OCI-LY1 (cell line): ENCODE measurements around the gene PRCD.

Source experiments
- H2AFZ ChIP-seq: fragments of 200-600 bp; sonication (generic), shearing (Covaris generic); 2 replicates; pipeline ENCODE4 v1.6.0; 2014; ENCODE audit warnings: antibody characterized with exemption, mild to moderate bottlenecking, low read length
- H3F3A ChIP-seq: fragments of 200-600 bp; sonication (generic), shearing (Covaris generic); 2 replicates; pipeline ENCODE4 v1.6.0; 2014; ENCODE audit warnings: mild to moderate bottlenecking, antibody characterized with exemption, low read length, moderate library complexity; ENCODE audit not compliant: insufficient read depth
- H3K27ac ChIP-seq: fragments of 200-600 bp; sonication (generic); 2 replicates; pipeline ENCODE4 v1.5.1; 2014; ENCODE audit warnings: low read length, mixed run types, mild to moderate bottlenecking, low read depth; ENCODE audit not compliant: poor library complexity, severe bottlenecking
- H3K27me3 ChIP-seq: fragments of 200-600 bp; sonication (generic); 2 replicates; pipeline ENCODE4 v1.6.0; 2014; ENCODE audit warnings: antibody characterized with exemption, mild to moderate bottlenecking, low read length, moderate library complexity; ENCODE audit not compliant: insufficient read depth
- H3K36me3 ChIP-seq: fragments of 200-600 bp; sonication (generic); 2 replicates; pipeline ENCODE4 v1.6.1; 2014; ENCODE audit warnings: mild to moderate bottlenecking, antibody characterized with exemption, low read length, moderate library complexity, mixed read lengths; ENCODE audit not compliant: insufficient read depth
- H3K4me1 ChIP-seq: fragments of 200-600 bp; sonication (generic); 2 replicates; pipeline ENCODE4 v1.5.1; 2014; ENCODE audit warnings: mild to moderate bottlenecking, low read length, moderate library complexity; ENCODE audit not compliant: insufficient read depth, severe bottlenecking
- H3K4me2 ChIP-seq: fragments of 200-600 bp; sonication (generic), shearing (Covaris generic); 2 replicates; pipeline ENCODE4 v1.6.1; 2014; ENCODE audit warnings: low read length
- H3K4me3 ChIP-seq: fragments of 200-600 bp; sonication (generic); 2 replicates; pipeline ENCODE4 v1.5.1; 2014; ENCODE audit warnings: low read length, low read depth, mild to moderate bottlenecking, mixed read lengths; ENCODE audit not compliant: poor library complexity, severe bottlenecking
- H3K79me2 ChIP-seq: fragments of 200-600 bp; shearing (Covaris generic); 2 replicates; pipeline ENCODE4 v1.6.1; 2016; ENCODE audit warnings: mixed run types, low read length, mixed read lengths; ENCODE audit not compliant: insufficient read depth
- H3K9ac ChIP-seq: fragments of 200-600 bp; sonication (generic), shearing (Covaris generic); 2 replicates; pipeline ENCODE4 v1.6.1; 2014; ENCODE audit warnings: mild to moderate bottlenecking, low read length, mixed read lengths
- H3K9me2 ChIP-seq: fragments of 200-600 bp; sonication (generic), shearing (Covaris generic); 2 replicates; pipeline ENCODE4 v1.6.1; 2014; ENCODE audit warnings: low read depth, mild to moderate bottlenecking, low read length, mixed read lengths
- H3K9me3 ChIP-seq: fragments of 200-600 bp; shearing (Covaris generic); 2 replicates; pipeline ENCODE4 v1.6.1; 2014; ENCODE audit warnings: low read length, mixed read lengths
- H4K20me1 ChIP-seq: fragments of 200-600 bp; sonication (generic), shearing (Covaris generic); 2 replicates; pipeline ENCODE4 v1.6.0; 2016; ENCODE audit warnings: mild to moderate bottlenecking, low read length; ENCODE audit not compliant: insufficient read depth
- CTCF ChIP-seq: fragments of 200-600 bp; sonication (generic), shearing (Covaris generic); IDR thresholded peaks from 2 replicates; pipeline ENCODE4 v1.5.1; 2017; ENCODE audit warnings: mild to moderate bottlenecking, antibody characterized with exemption, low read length, moderate library complexity, mixed read lengths
- EZH2 ChIP-seq: fragments of 200-600 bp; sonication (generic), shearing (Covaris generic); IDR thresholded peaks from 2 replicates; pipeline ENCODE4 v1.8.0; 2017; ENCODE audit warnings: borderline replicate concordance, mixed run types, mild to moderate bottlenecking, antibody characterized with exemption, low read length, moderate library complexity, mixed read lengths

PRCD gene

GRCh38 chr17:76584427-76585032 lies 44.7 kb downstream of the PRCD start:
- TF ChIP-seq EZH2 (no peak), CTCF (no peak)
- no peaks in the 10 kb centered on the region for H3K4me1 ChIP-seq
- no peak overlapping the region for H3K27ac ChIP-seq
- no peak overlapping the region for H2AFZ ChIP-seq
- H3K27me3 ChIP-seq = peaks cover 3% of the 10 kb centered on the region; the same call in 1 of the 2 replicates
- no peak overlapping the region for H3K4me2 ChIP-seq
- no peak overlapping the region for H3K4me3 ChIP-seq
- no peaks in the 10 kb centered on the region for H3F3A ChIP-seq
- H3K36me3 ChIP-seq = no peaks in the 10 kb centered on the region; the same call in 1 of the 2 replicates
- no peaks in the 10 kb centered on the region for H3K9me2 ChIP-seq
- H3K9ac ChIP-seq = no peak overlapping the region
- no peaks in the 10 kb centered on the region for H3K79me2 ChIP-seq
- no peaks in the 10 kb centered on the region for H4K20me1 ChIP-seq
- H3K9me3 ChIP-seq = no peaks in the 10 kb centered on the region

GRCh38 chr17:76585033-76585648 lies 45.3 kb downstream of the PRCD start:
- no peaks in the 10 kb centered on the region for H3K79me2 ChIP-seq
- H3K27me3 ChIP-seq = no peaks in the 10 kb centered on the region; the same call in 1 of the 2 replicates
- H3F3A ChIP-seq = no peaks in the 10 kb centered on the region
- no peaks in the 10 kb centered on the region for H3K9me2 ChIP-seq
- H3K27ac ChIP-seq = no peak overlapping the region
- H3K36me3 ChIP-seq = no peaks in the 10 kb centered on the region; the same call in 1 of the 2 replicates
- TF ChIP-seq EZH2 (no peak), CTCF (no peak)
- H3K4me3 ChIP-seq = no peak overlapping the region
- no peak overlapping the region for H3K4me2 ChIP-seq
- H3K9me3 ChIP-seq = no peaks in the 10 kb centered on the region
- H3K9ac ChIP-seq = no peak overlapping the region
- H3K4me1 ChIP-seq = no peaks in the 10 kb centered on the region
- H2AFZ ChIP-seq = no peak overlapping the region
- H4K20me1 ChIP-seq = no peaks in the 10 kb centered on the region

- no peaks in the 10 kb centered on the region for H4K20me1 ChIP-seq
- no peaks in the 10 kb centered on the region for H3K4me1 ChIP-seq
- no peaks in the 10 kb centered on the region for H3F3A ChIP-seq
- H3K36me3 ChIP-seq = no peaks in the 10 kb centered on the region; the same call in 1 of the 2 replicates
- H3K79me2 ChIP-seq = no peaks in the 10 kb centered on the region
- TF ChIP-seq EZH2 (no peak), CTCF (no peak)
- no peak within 1 kb of the TSS for H3K27ac ChIP-seq
- H3K27me3 ChIP-seq = no peaks in the 10 kb centered on the region; the same call in 1 of the 2 replicates
- H3K4me2 ChIP-seq = no peak within 1 kb of the TSS
- no peaks in the 10 kb centered on the region for H3K9me3 ChIP-seq
- no peaks in the 10 kb centered on the region for H3K9me2 ChIP-seq
- H2AFZ ChIP-seq = no peak within 1 kb of the TSS
- H3K4me3 ChIP-seq = no peak within 1 kb of the TSS
- H3K9ac ChIP-seq = no peak within 1 kb of the TSS
Measured at GRCh38 chr17:76585649-76586593, 46.1 kb downstream of the PRCD start, which contains the start of gene ST6GALNAC2. TSS of gene ST6GALNAC2 (minus strand) at chr17:76585860. CDS start at chr17:76585808, 52 bp downstream.
